ENCODE results near the gene TMSB10. TPM values are rescaled to one million over a fixed set of nuclear protein-coding genes. Genes with fewer than 3 reads are reported as not detected.
"Not testable (repeated sequence)": the region's sequence is repeated elsewhere in the genome, so short reads cannot be mapped to it uniquely, and the experiment has no call there.

The TMSB10 gene
- total and polyA plus RNA-seq, 10 donors: 1,416 to 3,827 (median 2,602) TPM

GRCh38 chr2:84862006-84862405 lies 43.5 kb upstream of the TMSB10 start:
- Histone ChIP-seq H3K36me3 (no peaks in the 10 kb centered on the region), H3K9me3 (no peaks in the 10 kb centered on the region), H3K4me1 (peaks cover 0 to 30% (median 5%) of the 10 kb centered on the region in 6 donors), H3K4me3 (no peak overlapping the region), H3K27ac (peak overlapping the region in 1 of 8 donors; percentile 9), H3K27me3 (replicated peaks in 1 of 7) (no peaks in the 10 kb centered on the region)
- intact Hi-C loops (cut with DNase I; ENCODE audit: low total_unique reads): no loop called here
- WGBS, 5 donors: 70 to 92% (median 83%) methylated on average over 6 of the region's 6 CpGs
- TF ChIP-seq CTCF (IDR thresholded peaks at IDR 0.05 in 8 of 11, conservative IDR thresholded peaks at IDR 0.05 in 3 of 11) (no peak), POLR2A (IDR thresholded peaks at IDR 0.05) (no peak), POLR2AphosphoS5 (IDR thresholded peaks at IDR 0.05) (no peak)
- DNase-seq: no peak

GRCh38 chr2:84865181-84865783 lies 40.2 kb upstream of the TMSB10 start:
- Histone ChIP-seq H3K36me3 (no peaks in the 10 kb centered on the region), H3K27me3 (replicated peaks in 1 of 7) (no peaks in the 10 kb centered on the region), H3K9me3 (no peaks in the 10 kb centered on the region), H3K27ac (peak overlapping the region in 1 of 8 donors; percentile 16), H3K4me3 (no peak overlapping the region), H3K4me1 (peaks cover 0 to 15% (median 1%) of the 10 kb centered on the region in 6 donors)
- intact Hi-C loops (cut with DNase I; ENCODE audit: low total_unique reads): loop anchor here (5.0 kb wide), 2 partner anchors 62 to 368 kb away; no protein-coding TSS in a partner anchor
- WGBS, 5 donors: 57 to 68% (median 67%) methylated on average over 6 of the region's 6 CpGs
- TF ChIP-seq POLR2A (IDR thresholded peaks at IDR 0.05) (no peak), CTCF (IDR thresholded peaks at IDR 0.05 in 8 of 11, conservative IDR thresholded peaks at IDR 0.05 in 3 of 11) (peak in 8 of 11 experiments; percentile 23 to 66 (median 54))
- no peak for DNase-seq

- no peak for DNase-seq
- intact Hi-C loops (cut with DNase I; ENCODE audit: low total_unique reads): loop anchor here (5.0 kb wide), 2 partner anchors 61 to 369 kb away; no protein-coding TSS in a partner anchor
Measured at GRCh38 chr2:84866122-84866521, 39.3 kb upstream of the TMSB10 start.

GRCh38 chr2:84868327-84868726 lies 37.1 kb upstream of the TMSB10 start:
- H3K9me3 ChIP-seq; H3K27ac ChIP-seq; DNase-seq; H3K36me3 ChIP-seq; H3K4me3 ChIP-seq; H3K27me3 ChIP-seq (replicated peaks in 1 of 7): not testable (repeated sequence)
- WGBS, 5 donors: 90 to 100% (median 92%) methylated on average over 2 to 4 of the region's 4 CpGs
- peaks cover 0 to 15% (median 1%) of the 10 kb centered on the region in 6 donors for H3K4me1 ChIP-seq
- intact Hi-C loops (cut with DNase I; ENCODE audit: low total_unique reads): loop anchor here (5.0 kb wide), 2 partner anchors 59 to 371 kb away; no protein-coding TSS in a partner anchor

More at GRCh38 chr2:84866122-84866521, 39.3 kb upstream of the TMSB10 start:
- WGBS, 5 donors: 74 to 85% (median 81%) methylated on average over 3 of the region's 3 CpGs
- Histone ChIP-seq H3K36me3 (no peaks in the 10 kb centered on the region), H3K4me1 (peaks cover 0 to 15% (median 1%) of the 10 kb centered on the region in 6 donors), H3K27me3 (replicated peaks in 1 of 7) (no peaks in the 10 kb centered on the region), H3K9me3 (no peaks in the 10 kb centered on the region), H3K4me3 (no peak overlapping the region), H3K27ac (no peak overlapping the region)
- TF ChIP-seq POLR2A (IDR thresholded peaks at IDR 0.05): no peak
- TF ChIP-seq CTCF (IDR thresholded peaks at IDR 0.05 in 8 of 11, conservative IDR thresholded peaks at IDR 0.05 in 3 of 11): no peak
- TF ChIP-seq POLR2AphosphoS5 (IDR thresholded peaks at IDR 0.05): no peak
